Cerebellar nuclear complex (tissue), 1 donor: ENCODE results near the gene SPATA31D3.
"Not testable (repeated sequence)": the region's sequence is repeated elsewhere in the genome, so short reads cannot be mapped to it uniquely, and the experiment has no call there.

ENCODE experiments used
- DNase-seq, 2 experiments: peaks; one replicate each; lab custom pipeline; 2025; lab: John Stamatoyannopoulos, UW

The SPATA31D3 gene

GRCh38 chr9:81979196-81979595 is 35.9 kb downstream of the SPATA31D3 start:
- DNase-seq: no peak

- no peak for DNase-seq
Observed at GRCh38 chr9:81980568-81980967, 37.3 kb downstream of the SPATA31D3 start.

GRCh38 chr9:81981883-81982282 is 38.6 kb downstream of the SPATA31D3 start:
- no peak for DNase-seq

GRCh38 chr9:81984928-81985327 is 41.6 kb downstream of the SPATA31D3 start:
- no peak for DNase-seq

- no peak for DNase-seq
Observed at GRCh38 chr9:81986051-81986450, 42.8 kb downstream of the SPATA31D3 start.

GRCh38 chr9:81988472-81988871 is 45.2 kb downstream of the SPATA31D3 start, which contains the start of gene SPATA31D1:
Gene SPATA31D1 (plus strand): TSS chr9:81988772. CDS start chr9:81988819, 47 bp downstream.
- DNase-seq: not testable (repeated sequence)

- DNase-seq: no peak
Observed at GRCh38 chr9:81989700-81990099, 46.4 kb downstream of the SPATA31D3 start.

GRCh38 chr9:81993656-81994055 is 50.4 kb downstream of the SPATA31D3 start:
- DNase-seq: no peak
